Fibroblast of the aortic adventitia (primary cell): ENCODE results near the gene CHCHD2. TPM values are rescaled to one million over a fixed set of nuclear protein-coding genes. Genes with fewer than 3 reads are reported as not detected.
A peak's percentile ranks its signal among the peaks of the same experiment; 100 is the strongest.

Source experiments
- DNase-seq: peaks from one replicate; pipeline ENCODE4 v3.0.0-alpha.2; 2010; ENCODE audit warnings: low read depth
- H3K4me3 ChIP-seq: 2 replicates; pipeline ENCODE4 v1.5.1; 2011; ENCODE audit warnings: low read depth, mild to moderate bottlenecking, control low read depth, low read length, moderate library complexity
- small RNA-seq: library from RNA; depleted of rRNA; stranded (forward); fragments of <200 nt; gene quantifications from one replicate; pipeline ENCODE3, GENCODE V24; 2012
- total RNA-seq: library from RNA; depleted of rRNA; stranded (reverse); fragments of >200 nt; gene quantifications from 2 replicates; pipeline ENCODE4 v1.2.3, GENCODE V29; 2012; ENCODE audit warnings: low replicate concordance
- TF ChIP-seq, protein P1 (sequence below): IDR thresholded peaks from 2 replicates; pipeline ENCODE4 v1.5.1; 2011; ENCODE audit warnings: mild to moderate bottlenecking, low read length, control low read depth, inconsistent platforms; ENCODE audit not compliant: insufficient read depth

The CHCHD2 gene
- total RNA-seq, 1 donor, result 348 TPM

DNA sequence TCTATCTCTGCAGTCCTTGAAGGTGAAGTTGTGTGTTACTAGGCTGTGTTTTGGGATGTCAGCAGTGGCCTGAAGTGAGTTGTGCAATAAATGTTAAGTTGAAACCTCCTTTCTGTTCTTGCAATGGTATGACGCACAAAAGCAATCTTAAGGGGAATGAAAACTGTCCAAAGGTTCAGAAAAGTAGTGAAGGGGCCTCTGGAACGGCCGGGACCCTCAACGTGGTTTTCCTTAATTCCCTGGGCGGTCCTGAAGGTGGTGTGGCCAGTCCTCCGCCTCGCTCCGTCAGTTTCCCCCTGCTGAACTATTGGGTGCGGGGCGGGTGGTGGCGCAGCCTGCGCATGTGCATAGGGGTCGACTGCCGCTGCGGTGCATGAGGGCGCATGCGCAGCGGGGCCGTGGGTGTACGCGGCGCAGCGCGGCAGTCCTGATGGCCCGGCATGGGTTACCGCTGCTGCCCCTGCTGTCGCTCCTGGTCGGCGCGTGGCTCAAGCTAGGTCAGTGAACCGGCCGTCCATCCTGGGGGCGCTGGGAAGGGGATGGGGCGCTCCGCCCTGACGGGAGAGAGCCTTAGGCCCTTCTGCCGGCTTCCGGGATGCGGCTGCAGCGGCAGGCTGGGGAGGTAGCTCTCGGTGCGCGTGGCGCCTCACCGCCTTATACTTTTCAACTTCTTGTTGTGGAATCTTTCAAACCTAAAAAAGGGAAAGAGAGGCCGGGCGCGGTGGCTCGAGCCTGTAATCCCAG lies 42.2 kb downstream of the CHCHD2 start, which contains the start of gene SUMF2:
Gene SUMF2, plus strand, starts transcription at position 405 of the 744 bp plus-strand sequence. Its CDS starts 26 bp downstream, at position 431.
- TF ChIP-seq, protein P1, sequence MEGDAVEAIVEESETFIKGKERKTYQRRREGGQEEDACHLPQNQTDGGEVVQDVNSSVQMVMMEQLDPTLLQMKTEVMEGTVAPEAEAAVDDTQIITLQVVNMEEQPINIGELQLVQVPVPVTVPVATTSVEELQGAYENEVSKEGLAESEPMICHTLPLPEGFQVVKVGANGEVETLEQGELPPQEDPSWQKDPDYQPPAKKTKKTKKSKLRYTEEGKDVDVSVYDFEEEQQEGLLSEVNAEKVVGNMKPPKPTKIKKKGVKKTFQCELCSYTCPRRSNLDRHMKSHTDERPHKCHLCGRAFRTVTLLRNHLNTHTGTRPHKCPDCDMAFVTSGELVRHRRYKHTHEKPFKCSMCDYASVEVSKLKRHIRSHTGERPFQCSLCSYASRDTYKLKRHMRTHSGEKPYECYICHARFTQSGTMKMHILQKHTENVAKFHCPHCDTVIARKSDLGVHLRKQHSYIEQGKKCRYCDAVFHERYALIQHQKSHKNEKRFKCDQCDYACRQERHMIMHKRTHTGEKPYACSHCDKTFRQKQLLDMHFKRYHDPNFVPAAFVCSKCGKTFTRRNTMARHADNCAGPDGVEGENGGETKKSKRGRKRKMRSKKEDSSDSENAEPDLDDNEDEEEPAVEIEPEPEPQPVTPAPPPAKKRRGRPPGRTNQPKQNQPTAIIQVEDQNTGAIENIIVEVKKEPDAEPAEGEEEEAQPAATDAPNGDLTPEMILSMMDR, result peak; percentile 14
- H3K4me3 ChIP-seq, result peak within 1 kb of the TSS; percentile 86
- peak; percentile 87 for DNase-seq

DNA sequence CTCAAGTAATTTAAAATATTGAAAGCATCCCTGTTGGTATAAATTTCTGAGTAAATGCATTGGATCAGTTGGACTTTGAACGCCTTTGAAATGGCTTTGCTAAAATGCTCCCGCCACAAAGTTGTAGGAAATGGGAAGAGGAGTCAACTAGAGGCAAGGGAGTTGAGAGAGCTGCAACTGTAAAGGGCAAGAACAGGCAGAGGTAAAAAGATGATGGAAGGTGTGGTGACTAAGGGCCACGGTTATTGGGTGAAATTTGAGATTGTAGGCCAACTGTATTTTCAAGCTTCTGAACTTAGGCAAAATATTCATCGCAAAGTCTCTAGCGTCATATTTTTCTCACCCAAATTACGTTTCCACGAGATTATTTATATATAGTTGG lies 42.8 kb downstream of the CHCHD2 start:
- TF ChIP-seq, protein P1, result no peak
- DNase-seq, result no peak
- no peak overlapping the region for H3K4me3 ChIP-seq

DNA sequence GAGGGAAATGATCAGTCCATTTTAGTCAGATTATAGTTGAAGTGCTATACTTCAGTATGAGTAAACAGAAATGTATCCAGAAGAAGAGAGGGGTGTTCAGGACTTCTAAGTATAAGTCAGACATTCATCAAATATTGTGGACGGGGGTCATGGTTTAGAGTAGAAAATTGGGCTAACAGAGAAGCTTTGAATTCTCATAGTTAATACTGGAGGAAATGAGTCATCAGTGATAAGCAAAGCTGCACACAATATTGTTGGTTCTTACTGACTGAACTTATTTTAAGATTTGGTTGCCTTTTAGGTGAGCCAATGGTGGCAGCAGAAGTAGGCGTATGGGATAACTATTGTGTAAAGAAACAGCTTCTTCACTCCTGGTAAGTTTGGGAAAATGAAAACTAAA lies 43.9 kb downstream of the CHCHD2 start:
- H3K4me3 ChIP-seq, result peak overlapping the region; percentile 26
- DNase-seq, result peak; percentile 83
- TF ChIP-seq, protein P1, result no peak

DNA sequence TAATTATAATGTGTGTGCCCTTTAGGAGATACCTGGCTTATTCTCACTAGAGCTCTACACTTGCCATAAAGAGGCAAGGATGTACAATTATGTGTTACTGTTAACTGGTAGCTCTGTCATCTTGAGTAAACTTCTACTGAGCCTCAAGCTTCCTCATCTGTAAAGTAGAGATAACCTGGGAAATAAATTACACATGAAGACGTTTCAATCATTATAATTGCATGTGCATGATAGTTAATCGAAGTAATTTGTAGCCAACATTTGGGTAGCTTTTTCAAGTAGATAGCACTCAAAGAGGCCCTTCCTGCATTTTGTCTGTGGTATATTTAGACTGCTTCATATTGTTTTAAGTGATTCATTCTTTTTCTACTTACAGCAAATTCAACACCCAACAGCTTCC lies 52.3 kb downstream of the CHCHD2 start:
- no peak overlapping the region for H3K4me3 ChIP-seq
- TF ChIP-seq, protein P1, result no peak
- DNase-seq, result no peak

DNA sequence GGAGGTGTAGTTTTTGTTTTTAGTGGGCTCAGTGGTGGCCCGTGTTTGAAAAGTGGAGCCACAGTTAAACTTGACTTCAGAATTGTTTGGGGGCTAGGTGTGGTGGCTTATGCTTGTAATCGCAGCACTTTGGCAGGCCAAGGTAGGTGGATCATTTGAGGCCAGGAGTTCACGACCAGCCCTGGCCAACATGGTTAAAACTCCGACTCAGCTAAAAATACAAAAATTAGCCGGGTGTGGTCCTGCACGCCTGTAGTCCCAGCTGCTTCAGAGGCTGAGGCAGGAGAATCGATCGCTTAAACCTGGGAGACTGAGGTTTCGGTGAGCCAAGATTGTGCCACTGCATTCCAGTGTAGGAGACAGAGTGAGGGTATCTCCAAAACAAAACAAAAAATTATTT lies 52.9 kb downstream of the CHCHD2 start:
- TF ChIP-seq, protein P1, result no peak
- H3K4me3 ChIP-seq, result peak overlapping the region; percentile 6
- DNase-seq, result no peak

Small RNAs within 50 kb of the gene (small RNA-seq; reads per million reads assigned to genes)
- gene SNORA15 (not detected), gene SNORA22B (0.32 reads per million)

Other genes starting within 250 kb of the CHCHD2 start
- gene SEPTIN14, start 243.7 kb downstream of the CHCHD2 start, total RNA-seq, result not detected in 2 replicates
- 2.9 and 16.8 TPM in 2 replicates for gene ZNF713, start 219.0 kb downstream of the CHCHD2 start, total RNA-seq
- gene MRPS17, start 154.6 kb downstream of the CHCHD2 start, total RNA-seq, result 9.0 and 15.8 TPM in 2 replicates
- 32.2 and 55.0 TPM in 2 replicates for gene NIPSNAP2, start 141.9 kb downstream of the CHCHD2 start, total RNA-seq
- gene PSPH, start 55.0 kb downstream of the CHCHD2 start, total RNA-seq, result 48.8 and 84.3 TPM in 2 replicates
- 188 and 193 TPM in 2 replicates for gene CCT6A, start 54.7 kb downstream of the CHCHD2 start, total RNA-seq
- gene SUMF2, start 42.2 kb downstream of the CHCHD2 start, total RNA-seq, result 177 and 199 TPM in 2 replicates
- gene PHKG1, start 13.5 kb downstream of the CHCHD2 start, total RNA-seq, result 2.3 and 3.4 TPM in 2 replicates
- gene NUPR2, start 9.9 kb upstream of the CHCHD2 start, total RNA-seq, result not detected in 2 replicates